Thyroid gland (tissue), 4 donors: ENCODE data around the gene SCG3.

Experiments used
- CTCF ChIP-seq, 6 experiments: fragments of 200-600 bp in 3 of 6; fragments of 450-650 bp in 3 of 6; sonication (generic) in 3 of 6; IDR thresholded peaks; one replicate each; pipeline ENCODE4 v1.5.1; 2016 to 2019; ENCODE audit warnings: antibody characterized with exemption in 6 of 6, mild to moderate bottlenecking in 2 of 6, inconsistent platforms in 1 of 6, moderate library complexity in 1 of 6
- POLR2A ChIP-seq, 2 donors: fragments of 450-650 bp; IDR thresholded peaks; one replicate each; pipeline ENCODE4 v1.6.1; 2017; ENCODE audit warnings: antibody characterized with exemption in 2 of 2, mild to moderate bottlenecking in 2 of 2, moderate library complexity in 1 of 2

- TF ChIP-seq CTCF (IDR thresholded peaks at IDR 0.05), result no peak
- no peak for TF ChIP-seq POLR2A (IDR thresholded peaks at IDR 0.05)
Observed at GRCh38 chr15:51721199-51721960, 40.1 kb downstream of the SCG3 start.
